Nephron progenitor cell (in vitro differentiated cells): ENCODE measurements around the gene SAP130.
"Not testable (repeated sequence)": the region's sequence is repeated elsewhere in the genome, so short reads cannot be mapped to it uniquely, and the experiment has no call there.

Source experiments
- DNase-seq: peaks from one replicate; pipeline ENCODE4 v3.0.0; 2021
- H3K27ac Mint-ChIP-seq: 2 replicates; pipeline ENCODE4 v1.8.0; 2021; ENCODE audit warnings: mild to moderate bottlenecking, moderate library complexity, mixed read lengths
- H3K27me3 Mint-ChIP-seq: 2 replicates; pipeline ENCODE4 v1.8.0; 2021; ENCODE audit warnings: mild to moderate bottlenecking, low read depth, mixed read lengths; ENCODE audit not compliant: poor library complexity
- H3K36me3 Mint-ChIP-seq: 2 replicates; pipeline ENCODE4 v1.8.0; 2021; ENCODE audit warnings: low read depth, mixed read lengths
- H3K4me1 Mint-ChIP-seq: 2 replicates; pipeline ENCODE4 v1.8.0; 2021; ENCODE audit warnings: mixed read lengths
- H3K4me3 Mint-ChIP-seq: 2 replicates; pipeline ENCODE4 v1.8.0; 2021; ENCODE audit warnings: mild to moderate bottlenecking, moderate library complexity, mixed read lengths
- H3K9me3 Mint-ChIP-seq: 2 replicates; pipeline ENCODE4 v1.8.0; 2021; ENCODE audit warnings: mild to moderate bottlenecking, moderate library complexity, mixed read lengths
- CTCF ChIP-seq: fragments of 200-600 bp; sonication (generic); IDR thresholded peaks from 2 replicates; pipeline ENCODE4 v1.5.0; 2021; ENCODE audit warnings: antibody characterized with exemption

The SAP130 gene

DNA sequence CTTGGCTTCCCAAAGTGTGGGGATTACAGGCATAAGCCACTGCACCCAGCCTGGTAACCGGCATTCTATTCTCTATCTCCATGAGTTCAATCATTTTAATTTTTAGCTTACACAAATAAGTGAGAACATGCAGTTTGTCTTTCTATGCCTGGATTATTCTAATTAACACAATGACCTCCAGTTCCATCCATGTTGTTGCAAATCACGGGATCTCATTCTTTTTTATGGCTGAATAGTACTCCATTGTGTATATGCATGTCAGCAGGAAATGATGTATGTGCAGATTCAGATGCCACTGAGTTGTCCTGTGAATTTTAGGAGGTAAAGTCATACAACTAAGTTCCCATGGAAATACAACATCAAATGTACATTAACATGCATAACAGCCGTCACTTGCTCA, 117.4 kb downstream of the SAP130 start:
- H3K4me1 Mint-ChIP-seq, result no peaks in the 10 kb centered on the region
- DNase-seq, result no peak
- no peaks in the 10 kb centered on the region for H3K36me3 Mint-ChIP-seq
- H3K4me3 Mint-ChIP-seq, result no peak overlapping the region
- peaks cover 40% of the 10 kb centered on the region for H3K27me3 Mint-ChIP-seq
- H3K9me3 Mint-ChIP-seq, result no peaks in the 10 kb centered on the region
- H3K27ac Mint-ChIP-seq, result no peak overlapping the region
- TF ChIP-seq CTCF, result no peak

GRCh38 chr2:127909019-127909418, 118.8 kb downstream of the SAP130 start:
- no peak for TF ChIP-seq CTCF
- Mint-ChIP-seq H3K4me1 (no peaks in the 10 kb centered on the region), H3K27me3 (peaks cover 48% of the 10 kb centered on the region), H3K9me3 (no peaks in the 10 kb centered on the region), H3K4me3 (no peak overlapping the region), H3K36me3 (no peaks in the 10 kb centered on the region), H3K27ac (no peak overlapping the region)
- no peak for DNase-seq

- not testable (repeated sequence) for H3K4me1 Mint-ChIP-seq, H3K9me3 Mint-ChIP-seq, H3K36me3 Mint-ChIP-seq, DNase-seq, H3K4me3 Mint-ChIP-seq, H3K27ac Mint-ChIP-seq
- H3K27me3 Mint-ChIP-seq, result peaks cover 49% of the 10 kb centered on the region
Measured at GRCh38 chr2:127907733-127908400, 120.0 kb downstream of the SAP130 start.

- Mint-ChIP-seq H3K27ac (peak overlapping the region; percentile 19), H3K27me3 (peaks cover 48% of the 10 kb centered on the region), H3K4me3 (no peak overlapping the region), H3K4me1 (no peaks in the 10 kb centered on the region), H3K36me3 (no peaks in the 10 kb centered on the region), H3K9me3 (no peaks in the 10 kb centered on the region)
- DNase-seq, result peak; percentile 8
- TF ChIP-seq CTCF, result no peak
Measured at GRCh38 chr2:127906206-127906926, 121.5 kb downstream of the SAP130 start.

DNA sequence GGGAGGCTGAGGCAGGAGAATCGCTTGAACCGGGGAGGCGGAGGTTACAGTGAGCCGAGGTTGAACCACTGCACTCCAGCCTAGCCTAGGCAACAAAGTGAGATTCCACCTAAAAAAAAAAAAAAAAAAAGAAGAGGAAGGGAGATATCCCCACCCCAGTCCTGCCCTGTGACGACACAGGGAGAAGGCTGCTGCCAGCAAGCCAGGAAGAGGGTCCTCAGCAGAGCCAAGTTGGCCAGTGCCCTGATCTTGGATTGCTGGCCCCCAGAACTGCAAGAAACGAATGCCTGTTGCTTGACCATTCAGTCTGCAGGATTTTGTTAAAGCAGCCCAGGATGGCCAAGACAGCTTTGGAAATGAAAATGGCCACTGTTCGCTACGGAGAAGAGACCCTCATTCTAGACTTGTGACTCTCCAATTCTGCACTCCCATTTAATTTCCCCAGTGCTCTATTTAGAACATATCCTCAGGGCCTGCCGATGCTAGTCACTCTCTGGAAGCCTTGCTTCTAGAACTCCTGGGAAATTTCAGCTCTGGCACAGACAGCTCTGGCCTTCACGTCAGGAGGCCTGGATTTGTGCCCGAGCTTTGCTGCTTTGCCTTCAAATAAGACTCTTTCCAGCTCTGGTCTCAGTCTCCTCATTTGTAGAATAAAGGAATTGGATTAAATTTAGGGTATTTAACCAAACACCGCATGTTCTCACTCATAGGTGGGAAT, 126.4 kb downstream of the SAP130 start:
- no peak for TF ChIP-seq CTCF
- Mint-ChIP-seq H3K36me3 (no peaks in the 10 kb centered on the region), H3K27ac (no peak overlapping the region), H3K4me1 (no peaks in the 10 kb centered on the region), H3K27me3 (peaks cover 22% of the 10 kb centered on the region), H3K4me3 (no peak overlapping the region), H3K9me3 (no peaks in the 10 kb centered on the region)
- DNase-seq, result no peak

DNA sequence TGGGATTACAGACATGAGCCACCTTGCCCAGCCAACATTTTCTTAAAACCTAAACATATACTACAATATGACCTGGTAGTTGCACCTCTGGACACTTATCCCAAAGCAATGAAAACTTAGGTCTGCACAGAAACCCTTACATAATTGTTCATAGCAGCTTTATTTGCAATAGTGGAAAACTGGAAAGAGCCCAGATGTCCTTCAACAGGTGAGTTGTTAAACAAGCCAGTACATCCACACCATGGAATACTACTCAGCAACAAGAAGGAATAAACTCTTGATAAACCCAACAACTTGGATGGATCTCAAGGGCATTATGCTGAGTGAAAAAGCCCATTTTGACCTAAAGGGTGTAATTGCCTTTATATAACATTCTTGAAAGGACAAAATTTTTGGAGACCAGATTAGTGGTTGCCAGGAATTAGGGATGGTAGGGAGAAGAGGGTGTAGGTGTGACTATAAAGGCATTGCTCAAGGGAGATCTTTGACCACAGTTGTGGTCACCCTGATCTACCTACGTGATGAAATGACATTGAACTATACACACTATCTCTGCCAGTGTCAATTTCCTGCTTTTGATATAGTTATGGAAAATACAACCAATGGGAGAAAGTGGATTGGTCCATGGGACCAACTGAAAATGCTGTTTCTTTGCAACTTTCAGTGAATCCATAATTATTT, 130.2 kb downstream of the SAP130 start:
- Mint-ChIP-seq H3K4me3 (no peak overlapping the region), H3K27me3 (peaks cover 7% of the 10 kb centered on the region), H3K27ac (no peak overlapping the region), H3K9me3 (no peaks in the 10 kb centered on the region), H3K4me1 (peaks cover 5% of the 10 kb centered on the region), H3K36me3 (no peaks in the 10 kb centered on the region)
- no peak for TF ChIP-seq CTCF
- no peak for DNase-seq
